PFSK-1 (cell line): Measurements from ENCODE around the gene ZNF408.

Experiments
- FOXP2 ChIP-seq: optimal IDR thresholded peaks from 2 replicates; pipeline ENCODE3; 2011; ENCODE audit warnings: borderline replicate concordance, control low read depth, inconsistent platforms; ENCODE audit not compliant: insufficient read depth; ENCODE audit errors: extremely low read length, extremely low read depth
- POLR2AphosphoS5 ChIP-seq: IDR thresholded peaks from 2 replicates; pipeline ENCODE4 v1.6.1; 2012; ENCODE audit warnings: low read depth, mild to moderate bottlenecking, control low read depth, low read length, moderate library complexity
- REST ChIP-seq, 2 experiments: IDR thresholded peaks; 2 replicates each; pipeline versions ENCODE4 v1.6.1 to v1.8.0; 2011 to 2012; ENCODE audit warnings: low read depth in 2 of 2, low read length in 2 of 2, control low read depth in 1 of 2, inconsistent platforms in 1 of 2, mild to moderate bottlenecking in 1 of 2, moderate library complexity in 1 of 2; ENCODE audit not compliant: insufficient read depth in 1 of 2
- SIN3A ChIP-seq: IDR thresholded peaks from 2 replicates; pipeline ENCODE4 v1.6.1; 2012; ENCODE audit warnings: mild to moderate bottlenecking, low read length, moderate library complexity, borderline replicate concordance; ENCODE audit not compliant: insufficient read depth
- TAF1 ChIP-seq: IDR thresholded peaks from 2 replicates; pipeline ENCODE4 v1.6.1; 2012; ENCODE audit warnings: low read length, control low read depth, borderline replicate concordance; ENCODE audit not compliant: insufficient read depth

Gene ZNF408

GRCh38 chr11:46695345-46696211, 5.3 kb upstream of the ZNF408 start:
- no peak for TF ChIP-seq TAF1

- no peak for TF ChIP-seq FOXP2
- TF ChIP-seq REST (IDR thresholded peaks at IDR 0.05; ENCODE audit: insufficient read depth in 1 of 2, low read depth in 2 of 2, low read length in 2 of 2): no peak
- TF ChIP-seq SIN3A: no peak
- TF ChIP-seq POLR2AphosphoS5: no peak
- no peak for TF ChIP-seq TAF1
These were observed 4.6 kb upstream of the ZNF408 start for GRCh38 chr11:46696212-46696558.

- TF ChIP-seq POLR2AphosphoS5 (no peak), SIN3A (no peak), TAF1 (no peak), REST (IDR thresholded peaks at IDR 0.05; ENCODE audit: insufficient read depth in 1 of 2, low read depth in 2 of 2, low read length in 2 of 2) (no peak), FOXP2 (no peak)
These were observed 3.5 kb upstream of the ZNF408 start for GRCh38 chr11:46697303-46697702.

- no peak for TF ChIP-seq POLR2AphosphoS5
- no peak for TF ChIP-seq FOXP2
- no peak for TF ChIP-seq SIN3A
- no peak for TF ChIP-seq REST (IDR thresholded peaks at IDR 0.05; ENCODE audit: insufficient read depth in 1 of 2, low read depth in 2 of 2, low read length in 2 of 2)
- TF ChIP-seq TAF1: no peak
These were observed 3.1 kb upstream of the ZNF408 start for GRCh38 chr11:46697723-46698122.

GRCh38 chr11:46698597-46698996, 2.2 kb upstream of the ZNF408 start:
- no peak for TF ChIP-seq SIN3A
- no peak for TF ChIP-seq POLR2AphosphoS5
- TF ChIP-seq TAF1: no peak
- no peak for TF ChIP-seq FOXP2
- TF ChIP-seq REST (IDR thresholded peaks at IDR 0.05; ENCODE audit: insufficient read depth in 1 of 2, low read depth in 2 of 2, low read length in 2 of 2): no peak
